Activated T-cell treated with anti-CD3 and anti-CD28 coated beads for 48 hours (primary cell): ENCODE results near the gene REG1A.

Source experiments
- DNase-seq: peaks from one replicate; pipeline ENCODE4 v3.0.0-alpha.2; 2020; ENCODE audit warnings: low read depth

REG1A gene

GRCh38 chr2:79120194-79120713, at the start of gene REG1A:
REG1A (plus strand) TSS chr2:79120488; CDS start chr2:79120862, 374 bp downstream.
- DNase-seq: no peak

- no peak for DNase-seq
These were observed 49.2 kb upstream of the REG1A start for GRCh38 chr2:79071078-79071477.

GRCh38 chr2:79082987-79083386, 37.3 kb upstream of the REG1A start:
- no peak for DNase-seq

GRCh38 chr2:79083597-79084251, 36.6 kb upstream of the REG1A start:
- DNase-seq: no peak

- no peak for DNase-seq
These were observed 35.7 kb upstream of the REG1A start for GRCh38 chr2:79084495-79085135.

- no peak for DNase-seq
These were observed 34.9 kb upstream of the REG1A start for GRCh38 chr2:79085382-79085781.

GRCh38 chr2:79086255-79086654, 34.0 kb upstream of the REG1A start:
- DNase-seq: no peak

GRCh38 chr2:79087785-79088364, 32.4 kb upstream of the REG1A start, which contains the start of gene REG1B:
REG1B (minus strand) TSS chr2:79087993; CDS start chr2:79087612, 381 bp downstream.
- no peak for DNase-seq

GRCh38 chr2:79090693-79091092, 29.6 kb upstream of the REG1A start:
- DNase-seq: no peak

- DNase-seq: no peak
These were observed 22.4 kb upstream of the REG1A start for GRCh38 chr2:79097843-79098242.

- no peak for DNase-seq
These were observed 21.1 kb upstream of the REG1A start for GRCh38 chr2:79099140-79099686.

GRCh38 chr2:79100285-79100684, 20.0 kb upstream of the REG1A start:
- no peak for DNase-seq

- no peak for DNase-seq
These were observed 19.3 kb upstream of the REG1A start for GRCh38 chr2:79101024-79101423.

- no peak for DNase-seq
These were observed 17.1 kb upstream of the REG1A start for GRCh38 chr2:79103214-79103613.

- DNase-seq: no peak
These were observed 15.0 kb upstream of the REG1A start for GRCh38 chr2:79105259-79105658.

- DNase-seq: no peak
These were observed 8.0 kb upstream of the REG1A start for GRCh38 chr2:79112269-79112668.

GRCh38 chr2:79114797-79115494, 5.3 kb upstream of the REG1A start:
- DNase-seq: no peak

- no peak for DNase-seq
These were observed 3.0 kb upstream of the REG1A start for GRCh38 chr2:79116997-79117928.

GRCh38 chr2:79122676-79123075, 2.4 kb downstream of the REG1A start:
- DNase-seq: no peak

- no peak for DNase-seq
These were observed 4.8 kb downstream of the REG1A start for GRCh38 chr2:79124907-79125720.

GRCh38 chr2:79125721-79125985, 5.4 kb downstream of the REG1A start:
- DNase-seq: no peak
